GM18868 (cell line): Measurements from ENCODE around the gene TMEM119.

Experiments used
- ATAC-seq: cut with Tn5 transposase; IDR thresholded peaks from one replicate; pipeline ENCODE4 v1.9.1; 2021; ENCODE audit warnings: mild to moderate bottlenecking, moderate library complexity; ENCODE audit not compliant: unreplicated experiment

TMEM119 gene, protein sequence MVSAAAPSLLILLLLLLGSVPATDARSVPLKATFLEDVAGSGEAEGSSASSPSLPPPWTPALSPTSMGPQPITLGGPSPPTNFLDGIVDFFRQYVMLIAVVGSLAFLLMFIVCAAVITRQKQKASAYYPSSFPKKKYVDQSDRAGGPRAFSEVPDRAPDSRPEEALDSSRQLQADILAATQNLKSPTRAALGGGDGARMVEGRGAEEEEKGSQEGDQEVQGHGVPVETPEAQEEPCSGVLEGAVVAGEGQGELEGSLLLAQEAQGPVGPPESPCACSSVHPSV

DNA sequence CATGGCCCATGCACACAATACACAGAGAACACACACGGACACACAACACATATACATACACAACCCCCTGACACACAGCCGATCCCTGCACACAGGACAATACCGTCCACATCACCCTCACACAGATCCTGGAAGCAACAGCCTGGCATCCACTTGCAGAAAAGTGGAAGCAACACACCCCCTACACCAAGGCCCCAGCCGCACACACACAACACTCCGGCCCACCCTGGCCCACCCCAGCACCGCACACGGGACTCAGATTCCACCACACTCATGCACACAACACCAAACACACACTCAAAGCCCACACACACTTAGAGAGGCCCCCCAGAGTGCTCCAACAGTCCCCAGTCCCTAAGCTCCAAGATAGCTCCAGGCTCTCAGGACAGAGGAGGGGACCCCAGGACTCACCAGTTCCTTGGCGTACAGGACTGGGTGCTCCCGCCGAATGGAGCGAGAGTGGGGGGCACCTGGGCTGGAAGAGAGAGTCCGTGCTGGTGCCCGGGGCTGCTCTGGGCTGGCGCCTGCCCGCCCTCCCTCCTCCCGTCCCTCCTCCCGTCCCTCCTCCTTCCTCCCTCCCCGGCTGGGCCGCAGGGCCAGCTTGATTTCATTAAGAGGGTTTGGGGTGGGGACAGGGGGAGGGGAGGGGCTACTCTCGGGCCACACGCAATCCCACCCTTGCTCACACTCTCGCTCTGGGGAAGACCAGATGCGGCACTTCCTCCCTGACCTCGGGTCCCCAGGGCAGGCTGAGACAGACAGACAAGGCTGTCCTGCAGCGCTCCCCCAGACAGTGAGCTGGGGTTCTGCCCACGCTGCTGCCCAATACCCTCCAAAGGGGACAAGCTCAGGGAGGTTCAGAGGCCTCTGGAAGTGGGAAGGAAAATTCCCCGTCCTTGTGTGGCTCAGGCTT lies at the start of gene TMEM119:
TMEM119 (minus strand) TSS at position 526 of the 913 bp plus-strand sequence. CDS start 5,701 bp downstream, outside the sequence.
- no peak for ATAC-seq

DNA sequence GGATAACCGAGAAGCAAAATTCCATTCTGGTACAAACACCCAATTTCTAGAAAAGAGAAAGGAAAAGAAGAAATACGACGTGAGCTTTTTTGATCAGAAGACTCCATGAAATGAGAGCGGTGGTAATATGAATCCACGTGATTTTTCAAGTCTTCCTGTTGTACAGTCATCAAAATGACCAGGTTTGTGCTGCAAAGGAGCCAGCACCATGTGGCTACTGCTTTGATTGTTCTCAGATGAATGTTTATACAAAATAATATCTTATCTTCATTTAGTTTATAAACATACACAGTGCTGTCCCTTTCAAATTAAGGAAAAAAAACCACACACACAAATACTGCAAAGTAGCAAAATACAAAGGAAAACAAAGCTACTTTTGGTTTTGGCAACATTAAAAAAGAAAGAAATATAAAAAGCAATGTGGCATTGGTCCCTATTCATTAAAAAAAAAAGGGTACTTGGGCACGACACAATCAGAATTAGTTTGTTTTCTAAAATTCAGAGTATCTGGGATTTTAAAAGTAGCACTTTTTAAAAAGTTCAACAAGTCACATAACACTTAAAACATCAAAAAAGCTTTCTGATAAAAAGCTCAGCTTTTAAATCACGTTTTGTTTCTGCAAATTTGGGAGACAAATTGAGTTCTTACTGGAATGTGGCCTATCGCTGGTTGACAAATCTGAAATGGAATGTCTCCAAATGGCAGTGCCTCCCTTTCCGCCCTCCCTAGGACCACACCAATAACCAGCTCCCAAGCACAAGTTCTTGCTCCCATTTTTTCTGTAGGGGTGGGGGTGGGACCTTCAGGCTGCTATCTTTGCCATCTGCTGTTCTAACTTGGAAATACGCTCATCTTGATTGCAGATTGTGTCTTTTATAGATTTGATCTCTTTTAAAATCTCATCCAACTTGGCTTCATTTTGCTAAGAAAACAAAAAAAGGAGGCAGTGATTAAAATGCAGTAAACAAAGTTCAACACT lies 49.0 kb upstream of the TMEM119 start:
- ATAC-seq = no peak

GRCh38 chr12:108645686-108646599 lies 48.1 kb upstream of the TMEM119 start:
- no peak for ATAC-seq

- ATAC-seq = no peak
Observed at GRCh38 chr12:108644811-108645120, 46.9 kb upstream of the TMEM119 start.

DNA sequence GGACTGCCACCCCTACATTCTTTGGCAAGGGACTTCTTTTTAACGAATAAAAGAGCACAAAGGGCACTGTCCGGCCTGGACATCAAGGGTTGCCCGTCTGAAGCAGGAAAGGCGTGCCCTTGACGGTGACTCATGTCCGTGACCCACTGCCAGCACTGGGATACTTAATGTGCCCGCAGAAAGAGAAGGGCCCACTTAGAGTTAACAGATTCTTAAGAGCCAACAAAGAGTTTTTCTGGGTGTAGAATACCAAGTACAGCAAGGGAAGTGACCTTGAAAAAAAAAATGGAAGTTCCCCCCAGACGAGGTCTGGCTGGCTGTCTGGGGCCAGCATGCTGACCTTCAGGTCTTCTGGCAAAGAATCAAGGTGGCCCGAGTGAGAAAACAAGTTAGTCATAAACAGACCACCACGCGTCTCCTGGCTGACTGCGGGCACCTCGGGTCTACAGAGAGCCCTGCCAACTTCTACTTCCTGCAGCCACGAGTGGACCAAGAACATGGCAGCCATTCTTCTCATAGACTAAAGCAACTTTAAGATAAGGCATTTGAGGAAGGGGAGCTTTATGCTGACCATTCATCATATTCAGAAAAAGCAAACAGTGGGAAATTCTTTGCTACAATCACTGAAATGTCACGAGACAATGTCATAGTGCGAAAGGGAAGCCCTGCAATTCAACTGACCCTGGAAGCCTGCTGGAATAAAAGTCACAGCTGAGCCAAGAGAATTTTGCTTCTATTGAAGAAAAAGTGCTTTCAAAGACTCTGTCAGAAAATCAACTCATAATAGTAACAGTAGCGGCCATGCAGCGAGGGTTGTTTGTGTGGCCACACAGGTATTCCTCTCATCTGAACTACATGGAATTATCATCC lies 46.3 kb upstream of the TMEM119 start:
- ATAC-seq = no peak

DNA sequence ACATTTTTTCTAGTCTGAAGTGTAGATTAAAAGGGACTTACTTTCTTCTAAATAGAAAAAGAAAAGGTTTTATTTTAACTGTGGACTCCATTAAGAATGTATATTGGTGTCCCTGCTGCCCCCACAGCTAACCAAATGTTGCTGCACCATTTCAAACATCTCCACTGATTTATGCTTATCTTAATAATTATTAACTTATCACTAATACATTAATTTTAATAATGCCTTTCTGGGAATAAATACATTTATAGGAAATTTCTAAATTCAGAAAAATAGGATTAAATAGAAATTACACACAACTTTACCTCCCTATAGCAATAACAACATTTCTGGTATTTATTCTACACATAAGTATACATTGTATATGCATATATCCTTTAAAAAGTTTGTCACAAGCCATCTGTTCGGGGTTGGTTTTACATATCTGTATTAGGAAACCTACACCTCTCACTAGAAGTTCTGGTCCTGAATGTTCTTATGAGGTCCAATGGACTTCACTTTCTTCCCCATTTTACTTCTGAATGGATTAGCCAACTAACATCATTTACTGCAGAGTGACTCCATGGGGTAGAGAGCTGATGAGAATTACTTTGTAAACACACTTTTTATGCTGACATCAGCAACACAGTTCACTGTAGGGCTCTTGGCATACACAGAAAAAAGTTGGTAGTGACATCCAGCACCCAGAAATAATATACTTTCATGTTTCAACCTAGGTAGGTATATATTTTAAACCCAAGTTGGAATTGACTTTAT lies 45.2 kb upstream of the TMEM119 start:
- ATAC-seq = no peak

DNA sequence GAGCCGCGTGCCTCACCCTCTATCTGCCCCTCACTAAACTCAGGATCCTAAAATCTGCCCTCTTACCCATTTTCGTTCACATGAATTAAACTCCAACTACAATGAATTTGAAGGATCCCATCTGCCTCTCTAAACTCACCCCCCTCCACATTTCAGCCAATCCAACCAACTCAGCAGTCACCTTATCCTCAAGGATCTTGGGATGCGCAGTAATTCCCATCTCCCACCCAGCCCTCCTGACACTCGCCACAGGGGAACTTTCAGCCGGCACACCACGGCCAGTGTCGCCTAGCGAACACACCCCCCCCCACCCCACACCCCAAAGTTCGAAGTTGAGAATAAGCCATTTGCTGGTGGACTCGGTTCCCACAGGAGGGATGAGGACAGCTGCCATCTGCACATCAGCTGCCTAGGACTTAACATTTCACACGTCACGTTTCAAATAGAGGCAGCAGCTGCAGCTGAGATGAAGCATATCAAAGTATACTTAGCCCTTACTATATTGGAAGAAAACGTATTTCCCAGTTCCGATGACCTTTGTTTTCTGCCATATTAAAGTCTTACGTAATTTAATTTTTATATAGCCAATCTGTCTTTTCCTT lies 44.5 kb upstream of the TMEM119 start:
- no peak for ATAC-seq

GRCh38 chr12:108641446-108642268 lies 43.8 kb upstream of the TMEM119 start:
- ATAC-seq = no peak

DNA sequence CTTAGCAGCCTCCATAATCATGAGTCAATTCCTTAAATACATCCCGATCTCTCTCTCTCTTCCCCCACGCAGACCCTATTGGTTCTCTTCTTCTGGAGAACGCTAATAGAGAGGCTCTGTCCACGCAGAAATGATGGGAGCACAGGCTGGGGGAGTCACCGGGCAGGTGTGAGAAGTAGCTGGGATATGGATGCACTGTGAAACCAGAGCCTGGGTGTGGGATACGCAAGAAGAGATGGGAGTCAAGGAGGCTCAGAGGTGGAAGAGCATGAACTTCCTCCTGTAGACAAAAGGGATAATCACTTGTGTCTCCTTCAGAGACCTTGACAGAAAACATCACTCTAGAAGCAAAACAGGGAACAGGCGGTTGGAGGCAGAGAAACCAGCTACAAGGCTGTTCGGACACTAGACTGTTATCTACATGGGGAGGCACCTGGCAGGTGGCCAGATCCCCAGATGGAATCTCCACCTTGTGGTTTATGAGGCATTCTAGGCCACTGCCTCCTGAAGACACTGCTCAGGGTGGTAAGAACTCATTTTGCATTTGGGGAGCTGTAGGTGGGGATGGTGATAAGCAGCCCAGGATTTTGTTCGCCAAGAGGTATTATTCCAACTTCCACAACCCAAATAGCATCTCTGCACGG lies 43.0 kb upstream of the TMEM119 start:
- ATAC-seq = no peak

DNA sequence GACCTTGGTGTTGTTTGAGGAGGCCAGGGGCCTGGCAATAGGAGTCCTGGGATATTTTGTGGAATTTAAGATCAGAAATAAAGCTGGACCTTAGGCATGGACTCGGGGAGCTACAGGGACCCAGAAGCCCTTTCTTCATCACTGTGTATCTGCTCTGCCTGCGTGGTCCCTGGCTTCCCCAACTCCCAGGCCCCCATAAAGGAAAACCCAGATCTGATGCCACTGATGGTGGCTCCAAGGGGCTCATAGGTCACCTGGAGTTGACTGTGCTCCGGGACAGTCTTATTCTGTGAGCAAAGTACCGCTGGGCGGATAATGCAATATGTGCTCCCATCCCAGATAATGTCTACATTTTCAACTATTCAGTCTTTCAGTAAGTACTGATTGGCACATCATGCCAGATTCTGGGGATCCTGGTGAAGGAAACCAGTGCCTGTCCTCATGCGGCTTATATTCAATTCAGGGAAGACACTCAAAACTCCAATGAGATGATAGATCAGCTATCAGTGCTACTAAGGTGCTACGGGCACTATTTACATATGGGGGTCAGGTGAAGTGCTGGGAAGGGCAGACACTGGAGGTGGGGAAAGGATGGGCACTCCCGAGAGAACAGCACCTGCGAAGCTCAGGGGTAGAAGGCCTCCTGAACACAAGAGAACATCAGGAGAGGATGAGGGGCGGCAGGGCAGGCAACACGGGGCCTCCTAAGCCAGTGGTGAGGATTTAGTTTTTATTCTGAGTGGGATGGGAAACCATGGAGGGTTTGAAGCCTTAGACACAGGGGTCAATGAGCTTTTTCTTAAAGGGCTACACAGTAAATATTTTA lies 41.3 kb upstream of the TMEM119 start:
- no peak for ATAC-seq

DNA sequence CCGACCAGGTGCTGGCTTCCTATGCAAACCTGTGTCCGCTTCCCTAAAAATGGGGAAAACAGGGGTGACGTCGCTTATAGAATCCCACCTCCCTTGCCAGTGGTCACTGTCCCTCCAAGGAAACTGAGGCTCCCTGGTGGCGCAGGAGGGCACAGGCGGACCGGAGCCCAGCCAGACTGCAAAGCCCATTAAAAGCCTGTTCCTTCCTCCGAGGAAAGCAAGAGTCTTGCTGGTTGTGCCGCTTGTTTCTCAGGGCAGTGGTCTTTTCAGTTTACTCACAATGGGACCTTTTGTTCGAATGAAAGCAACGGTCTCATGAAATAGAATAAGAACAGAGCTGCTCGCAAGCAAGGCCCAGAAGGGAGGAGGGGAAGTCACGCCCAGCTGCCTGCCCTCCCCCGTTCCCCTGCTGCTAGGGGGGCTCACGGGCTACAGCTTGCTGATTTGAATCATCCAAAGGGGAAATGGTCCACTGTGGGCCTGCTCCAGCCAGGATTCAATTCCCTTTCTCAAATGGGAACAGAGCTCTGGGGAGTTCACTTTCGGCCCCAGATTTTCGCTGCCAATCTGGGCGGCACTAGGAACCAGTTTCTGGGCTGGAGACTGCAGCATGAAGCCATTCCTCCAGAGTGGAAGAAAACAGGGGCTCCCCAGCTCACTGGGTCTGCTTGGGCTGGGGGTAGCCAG lies 40.4 kb upstream of the TMEM119 start:
- no peak for ATAC-seq

- ATAC-seq = no peak
Observed at GRCh38 chr12:108637222-108637971, 39.5 kb upstream of the TMEM119 start.

DNA sequence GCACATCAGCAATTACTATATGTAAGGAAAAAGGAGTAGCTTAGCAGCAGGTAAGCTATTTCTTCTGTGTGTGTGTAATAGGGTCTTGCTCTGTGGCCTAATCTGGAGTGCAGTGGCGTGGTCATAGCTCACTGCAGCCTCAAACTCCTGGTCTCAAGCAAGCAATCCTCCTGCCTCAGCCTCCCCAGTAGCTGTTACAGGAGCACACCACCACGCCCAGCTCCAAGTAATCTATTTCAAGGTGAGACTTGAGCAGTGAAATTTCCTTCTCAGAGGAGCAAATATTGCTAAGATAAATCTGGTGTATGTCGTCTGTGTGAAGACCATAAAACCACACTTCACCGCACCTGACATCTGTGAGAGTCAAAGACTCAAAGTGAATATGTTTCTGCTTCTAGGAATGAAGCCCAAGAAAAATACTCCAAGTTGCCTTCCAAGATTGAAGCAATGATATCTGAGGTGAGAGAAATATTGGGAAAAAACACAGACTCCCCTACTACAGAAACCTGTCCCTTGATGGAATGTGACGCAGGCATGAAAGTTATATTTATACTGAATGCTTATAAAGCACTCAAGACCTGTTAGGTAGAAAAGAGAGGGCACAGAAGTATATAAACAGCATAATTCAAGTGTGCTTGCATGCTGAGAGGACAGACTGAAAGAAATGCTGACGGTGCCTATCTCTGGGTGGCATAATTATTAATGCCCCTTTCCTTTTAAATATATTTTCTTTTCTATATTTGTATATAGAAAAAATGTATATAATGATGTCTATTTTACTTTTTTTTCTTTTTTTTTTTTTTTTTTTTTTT lies 38.3 kb upstream of the TMEM119 start:
- no peak for ATAC-seq
